Stimulated activated CD4-positive, alpha-beta T cell treated with anti-CD3 and anti-CD28 coated beads, Interleukin-4, amount 100 ng/mL, for 24 hours (primary cell): ENCODE measurements around the gene JOSD2.

ENCODE experiments used
- DNase-seq: peaks from one replicate; pipeline ENCODE4 v3.0.0-alpha.2; 2020

JOSD2 gene, protein sequence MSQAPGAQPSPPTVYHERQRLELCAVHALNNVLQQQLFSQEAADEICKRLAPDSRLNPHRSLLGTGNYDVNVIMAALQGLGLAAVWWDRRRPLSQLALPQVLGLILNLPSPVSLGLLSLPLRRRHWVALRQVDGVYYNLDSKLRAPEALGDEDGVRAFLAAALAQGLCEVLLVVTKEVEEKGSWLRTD

DNA sequence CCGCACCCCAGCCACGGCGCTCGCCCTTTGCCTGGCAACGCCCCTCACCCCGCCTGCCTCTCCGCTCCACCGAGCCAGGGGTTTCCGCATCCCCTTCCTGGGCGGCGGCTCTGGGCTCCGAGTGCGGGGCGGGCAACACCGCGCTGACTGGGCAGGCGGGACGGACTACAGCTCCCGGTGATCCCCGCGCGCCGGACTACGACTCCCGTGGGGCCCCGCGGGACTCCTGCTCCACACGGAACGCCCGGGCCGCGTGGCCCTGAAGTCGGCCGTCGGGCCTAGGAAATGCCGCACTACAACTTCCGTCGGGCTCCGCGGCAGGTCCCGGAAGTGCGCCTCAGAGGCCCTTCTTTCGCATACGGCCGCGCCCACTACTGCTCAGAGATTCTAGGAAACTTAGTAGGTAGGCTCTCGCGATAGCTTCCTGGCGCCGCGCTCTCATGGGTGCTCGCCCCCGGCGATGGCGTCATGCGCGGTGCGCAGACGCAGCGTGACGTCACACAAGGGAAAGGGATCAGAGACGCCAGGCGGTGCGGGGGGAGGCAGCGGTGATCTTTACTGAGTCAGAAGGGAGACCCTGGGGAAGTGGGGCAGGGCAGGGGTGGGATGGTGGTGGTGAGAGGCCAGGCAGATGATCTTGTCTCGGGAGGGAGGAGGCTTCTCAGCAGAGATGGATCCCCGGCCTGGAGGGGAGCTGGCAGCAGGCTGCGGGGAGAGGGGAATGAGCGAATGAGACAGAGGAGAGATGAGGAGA lies at the start of gene JOSD2:
Gene JOSD2 (minus strand): TSS at position 123 of the 754 bp plus-strand sequence. CDS start 760 bp downstream, outside the sequence.
- peak; percentile 97 for DNase-seq

DNA sequence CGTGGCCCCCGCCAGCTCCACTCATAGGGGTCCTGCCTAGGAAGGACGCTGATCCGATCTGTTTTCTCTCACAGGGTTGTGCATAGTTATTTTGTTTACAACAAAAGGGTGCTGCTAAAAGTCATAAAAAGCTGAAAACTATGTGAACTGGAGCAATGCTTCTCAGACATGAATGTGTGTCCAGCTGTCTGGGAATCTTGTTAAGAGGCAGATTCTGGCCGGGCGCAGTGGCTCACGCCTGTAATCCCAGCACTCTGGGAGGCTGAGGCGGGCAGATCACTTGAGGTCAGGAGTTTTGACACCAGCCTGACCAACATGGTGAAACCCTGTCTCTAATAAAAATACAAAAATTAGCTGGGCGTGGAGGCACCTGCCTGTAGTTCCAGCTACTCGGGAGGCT lies 48.6 kb upstream of the JOSD2 start:
- DNase-seq, result no peak

DNA sequence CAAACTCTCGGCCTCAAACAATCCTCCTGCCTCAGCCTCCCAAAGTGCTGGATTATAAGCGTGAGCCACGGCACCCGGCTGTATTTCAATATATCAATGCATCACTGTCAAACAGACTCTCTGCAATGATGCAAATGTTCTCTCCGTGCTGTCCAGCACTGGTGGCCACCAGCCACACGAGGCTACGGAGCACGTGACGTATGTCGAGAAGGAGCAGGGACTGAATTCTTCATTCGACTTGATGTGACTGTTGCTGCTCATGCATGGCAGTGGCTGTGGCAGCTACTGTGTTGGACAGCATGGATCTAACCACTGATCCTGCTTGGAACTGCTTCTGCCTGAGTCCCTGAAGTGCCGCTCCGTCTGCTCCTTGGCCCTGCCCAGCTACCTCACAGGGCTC lies 47.5 kb upstream of the JOSD2 start:
- DNase-seq, result no peak

DNA sequence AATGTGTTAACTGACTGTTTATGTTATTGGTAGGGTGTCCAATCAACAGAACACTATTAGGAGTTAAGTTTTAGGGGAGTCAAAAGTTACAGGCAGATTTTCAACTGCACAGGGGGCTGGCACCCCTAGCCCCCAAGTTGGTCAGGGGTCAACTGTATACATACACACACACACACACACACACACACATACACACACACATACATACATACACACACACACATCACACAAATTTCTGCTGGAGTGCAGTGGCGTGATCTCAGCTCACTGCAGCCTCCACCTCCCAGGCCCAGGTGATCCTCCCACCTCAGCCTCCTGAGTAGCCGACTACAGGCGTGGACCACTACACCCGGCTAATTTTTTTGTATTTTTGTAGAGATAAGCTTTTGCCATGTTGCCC lies 47.0 kb upstream of the JOSD2 start:
- no peak for DNase-seq

DNA sequence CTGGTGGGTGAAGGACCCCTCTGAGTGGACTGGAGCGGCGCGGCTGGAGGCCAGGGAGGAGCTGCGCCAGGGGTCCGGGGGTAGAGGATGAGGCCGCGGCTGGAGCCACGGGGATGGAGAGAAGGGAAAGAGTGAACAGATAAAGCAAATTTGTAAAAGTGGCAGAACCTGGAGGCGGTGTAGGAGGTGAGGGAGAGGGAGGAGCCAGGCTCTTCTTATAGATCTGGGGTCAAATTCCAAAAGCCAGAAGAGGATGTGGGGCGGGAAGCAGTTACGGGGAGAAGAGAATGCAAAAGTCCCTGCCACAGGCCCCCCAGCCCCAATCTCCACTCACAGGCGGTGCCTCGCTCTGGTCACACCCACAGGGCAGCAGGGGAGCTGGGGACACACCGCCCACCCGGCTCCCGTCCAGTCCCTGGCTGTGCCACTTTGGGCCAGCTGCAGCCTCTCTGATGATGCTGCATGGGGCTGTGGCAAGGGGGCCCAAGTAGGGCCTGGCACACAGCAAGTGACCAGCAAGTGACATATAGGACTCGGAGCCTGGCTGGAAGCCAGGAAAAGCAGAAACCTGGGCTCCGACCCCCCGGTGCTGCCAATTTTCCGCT lies 46.1 kb upstream of the JOSD2 start:
- DNase-seq, result no peak

DNA sequence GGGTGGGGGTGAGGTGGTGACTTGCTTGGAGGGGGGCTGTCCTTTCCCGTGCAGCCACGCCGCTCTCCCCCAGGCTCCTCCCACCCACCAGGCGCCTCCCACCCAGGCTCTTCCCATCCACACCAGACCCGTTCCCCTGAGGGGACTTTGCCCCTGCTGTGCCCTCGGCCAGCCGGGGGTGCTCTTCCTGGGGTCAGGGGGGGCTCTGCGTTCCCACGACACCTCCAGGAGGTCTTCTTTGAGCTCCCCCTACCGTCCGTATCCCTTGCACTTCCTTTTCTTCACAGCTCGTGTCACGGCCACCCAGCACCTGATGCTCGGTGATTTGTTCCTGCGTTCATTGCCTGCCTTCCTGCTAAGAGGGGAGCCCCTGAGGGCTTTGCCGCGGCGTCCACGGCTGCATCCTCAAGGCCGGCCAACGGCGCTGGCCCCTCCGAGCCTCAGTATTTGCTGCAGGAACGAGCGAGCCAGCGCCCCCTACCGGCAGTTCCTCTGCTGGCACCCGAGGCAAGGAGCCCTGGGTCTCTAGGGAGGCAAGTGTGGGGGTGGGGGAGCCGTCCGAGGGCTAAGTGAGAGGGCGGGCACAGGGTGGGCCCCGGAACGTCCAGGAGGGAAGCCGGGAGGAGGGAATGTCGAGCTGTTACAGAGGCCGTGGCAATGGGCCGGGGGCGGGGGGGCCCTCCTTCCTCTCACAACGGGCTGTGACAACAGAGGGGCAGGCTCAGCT lies 45.5 kb upstream of the JOSD2 start:
- peak; percentile 78 for DNase-seq

DNA sequence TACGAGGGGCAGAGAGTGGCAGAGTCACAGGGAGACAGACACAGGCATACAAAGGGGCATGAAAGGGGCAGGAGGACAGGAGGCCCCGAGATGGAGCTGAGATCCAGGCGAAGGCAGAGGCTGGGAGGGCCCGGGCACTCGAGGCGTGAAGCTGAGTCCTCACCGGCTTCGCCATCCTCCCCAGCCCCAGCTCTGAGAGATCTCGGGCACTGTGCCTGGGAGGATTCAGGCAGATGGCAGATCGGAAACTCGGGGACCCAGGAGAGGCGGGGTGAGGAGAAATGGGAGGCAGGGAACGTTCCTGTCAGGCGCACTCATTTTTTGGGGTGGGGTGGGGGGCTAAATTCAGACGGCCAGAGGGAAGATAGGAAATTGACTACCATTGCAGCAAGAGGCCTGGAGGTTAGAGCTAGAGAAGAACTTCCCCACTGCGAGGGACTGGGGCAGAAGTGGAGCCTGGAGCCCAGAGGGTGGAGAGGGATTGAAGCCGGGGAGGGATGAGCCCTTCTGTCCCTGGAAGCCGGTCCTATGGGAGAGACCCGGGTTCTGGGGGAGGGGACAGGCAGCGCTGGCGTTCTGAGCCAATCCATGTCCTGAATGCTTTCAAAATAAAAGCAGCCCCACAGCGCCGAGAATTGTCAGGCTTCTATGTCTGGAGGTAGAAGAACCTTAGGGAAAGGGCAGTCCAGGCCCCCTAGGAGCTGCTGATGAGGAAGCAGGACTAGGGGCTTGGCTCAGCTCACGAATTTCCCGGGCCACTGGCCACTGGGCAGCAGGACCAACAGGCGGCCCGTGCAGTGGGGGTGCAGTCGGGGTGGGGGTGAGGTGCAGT lies 44.7 kb upstream of the JOSD2 start:
- DNase-seq, result no peak

DNA sequence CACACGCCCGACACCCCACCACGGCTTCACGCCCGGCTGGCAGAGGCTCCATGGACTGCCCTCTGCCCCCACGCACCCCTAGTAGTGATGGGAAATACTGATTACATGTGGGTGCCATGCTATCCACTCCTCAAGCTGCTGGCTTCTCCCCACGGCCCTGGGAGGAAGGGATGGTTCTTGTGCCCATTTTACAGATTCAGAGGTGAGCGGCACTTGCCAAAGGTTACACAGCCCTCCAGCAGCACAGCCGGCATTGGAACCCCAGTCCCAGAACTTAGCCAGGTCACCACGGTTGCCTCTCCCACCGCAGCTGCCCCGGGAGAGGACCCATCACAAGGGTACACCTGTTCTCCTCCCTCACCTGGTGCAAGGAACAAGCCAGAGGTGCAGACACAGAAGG lies 44.0 kb upstream of the JOSD2 start:
- no peak for DNase-seq

DNA sequence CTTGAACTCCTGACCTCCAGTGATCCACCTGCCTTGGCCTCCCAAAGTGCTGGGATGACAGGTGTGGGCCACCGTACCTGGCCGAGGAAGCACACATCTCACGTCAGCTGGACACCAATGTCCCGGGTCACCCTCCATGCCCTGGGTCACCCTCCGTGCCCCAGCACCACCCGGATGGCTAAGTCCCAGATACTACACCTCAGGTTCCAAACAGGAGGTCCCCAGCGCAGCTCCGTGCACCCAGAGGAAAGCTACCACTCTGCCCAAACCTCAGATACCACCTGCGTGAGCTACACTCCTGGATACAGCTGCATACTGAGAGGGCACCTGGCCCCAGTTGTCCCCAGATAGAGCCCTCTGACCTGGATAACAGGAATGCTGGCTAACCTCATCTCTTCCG lies 43.2 kb upstream of the JOSD2 start:
- DNase-seq, result no peak

DNA sequence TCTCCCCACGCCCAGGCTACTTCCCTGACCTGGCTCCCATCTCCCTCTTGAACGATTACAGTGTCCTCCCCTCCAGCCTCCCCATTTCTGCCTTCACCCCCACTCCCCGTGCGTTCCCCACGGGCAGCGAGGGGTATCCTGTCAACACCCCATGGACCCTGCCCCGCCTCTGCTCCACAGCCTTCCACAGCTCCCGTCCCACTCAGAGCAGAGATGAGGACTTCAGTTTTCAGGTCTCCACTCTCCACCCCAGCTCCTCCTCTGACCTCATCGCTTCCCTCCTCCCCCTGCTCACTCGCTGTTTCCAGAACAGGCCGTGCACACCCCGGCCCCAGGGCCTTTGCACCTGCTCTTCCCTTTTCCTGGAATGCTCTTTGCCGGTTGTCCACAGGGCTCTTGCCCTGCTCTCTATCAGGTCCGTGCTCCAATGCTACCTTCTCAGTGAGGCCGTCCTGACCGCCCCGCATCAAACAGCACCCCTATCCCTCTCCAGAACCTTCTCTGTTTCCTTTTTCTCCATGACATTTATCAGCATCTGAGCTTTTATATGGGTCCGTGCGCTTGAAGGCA lies 42.2 kb upstream of the JOSD2 start:
- DNase-seq, result no peak

DNA sequence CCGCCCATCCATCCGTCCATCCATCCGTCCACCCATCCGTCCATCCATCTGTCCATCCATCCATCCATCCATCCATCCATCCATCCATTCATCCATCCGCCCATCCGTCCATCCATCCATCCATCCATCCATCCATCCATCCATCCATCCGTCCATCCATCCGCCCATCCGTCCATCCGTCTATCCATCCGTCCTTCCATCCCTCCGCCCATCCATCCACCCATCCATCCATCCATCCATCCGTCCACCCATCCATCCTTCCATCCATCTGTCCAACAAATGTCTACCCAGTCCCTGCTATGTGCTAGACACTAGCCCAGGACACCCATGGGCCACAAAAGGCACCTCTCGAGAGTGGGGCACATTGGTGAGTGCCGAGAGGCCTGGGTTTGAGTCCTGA lies 41.5 kb upstream of the JOSD2 start:
- no peak for DNase-seq

DNA sequence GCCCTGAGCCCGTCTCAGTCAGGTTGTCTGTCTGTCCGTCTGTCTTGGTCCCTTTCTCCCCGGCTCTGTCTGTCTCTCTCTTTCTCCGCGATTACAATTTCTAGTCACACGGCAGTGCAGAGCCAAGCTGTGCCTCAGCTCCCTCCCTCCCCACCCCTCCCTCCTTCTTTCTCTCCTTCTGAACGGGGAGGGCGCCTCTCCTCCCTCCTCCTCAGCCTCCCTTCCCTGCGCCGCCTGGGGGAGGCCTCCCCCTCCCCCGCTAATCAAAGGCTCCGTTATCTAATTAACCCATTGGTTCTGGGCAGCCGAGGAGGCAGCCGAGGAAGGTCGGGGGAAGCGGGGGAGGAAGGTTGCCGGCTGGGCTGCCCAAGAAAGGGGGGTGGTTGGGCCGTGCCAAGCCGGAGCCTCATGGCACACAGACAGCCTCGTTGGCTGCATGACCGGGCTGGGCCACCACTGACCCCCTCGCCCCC lies 40.8 kb upstream of the JOSD2 start:
- DNase-seq, result no peak

DNA sequence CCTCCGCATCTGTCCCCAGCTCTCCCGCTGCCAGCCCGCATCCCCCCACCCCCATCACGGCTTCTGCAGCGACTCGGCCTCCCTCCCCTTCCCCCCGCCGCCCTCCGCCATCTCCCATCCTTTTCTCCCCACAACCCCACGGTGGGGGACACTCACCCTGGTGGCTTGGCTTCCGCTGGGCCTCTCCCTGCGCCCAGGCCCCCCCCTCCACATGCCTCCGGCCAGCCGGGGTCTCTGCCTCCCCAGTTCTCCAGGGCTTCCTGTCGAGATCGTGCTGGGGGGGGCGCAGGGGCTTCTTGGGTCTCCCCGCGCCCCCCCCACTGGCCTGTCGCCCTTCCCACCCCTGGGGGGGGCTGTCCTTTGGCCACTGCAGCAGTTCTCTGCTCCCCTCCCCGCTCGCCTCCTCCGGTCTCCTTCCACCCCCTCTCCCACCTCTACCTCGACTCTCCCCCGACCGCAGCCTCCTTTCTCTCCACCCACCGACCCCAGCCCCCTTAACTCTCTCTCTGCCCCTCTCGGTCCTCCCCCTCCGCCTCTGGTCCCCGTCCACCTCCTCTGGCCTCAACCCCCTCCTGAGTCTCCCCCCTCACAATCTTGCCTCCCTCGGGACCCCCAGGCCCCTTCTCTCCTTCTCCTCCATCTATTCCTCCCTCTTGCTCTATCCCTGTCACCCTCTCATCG lies 40.2 kb upstream of the JOSD2 start:
- no peak for DNase-seq

DNA sequence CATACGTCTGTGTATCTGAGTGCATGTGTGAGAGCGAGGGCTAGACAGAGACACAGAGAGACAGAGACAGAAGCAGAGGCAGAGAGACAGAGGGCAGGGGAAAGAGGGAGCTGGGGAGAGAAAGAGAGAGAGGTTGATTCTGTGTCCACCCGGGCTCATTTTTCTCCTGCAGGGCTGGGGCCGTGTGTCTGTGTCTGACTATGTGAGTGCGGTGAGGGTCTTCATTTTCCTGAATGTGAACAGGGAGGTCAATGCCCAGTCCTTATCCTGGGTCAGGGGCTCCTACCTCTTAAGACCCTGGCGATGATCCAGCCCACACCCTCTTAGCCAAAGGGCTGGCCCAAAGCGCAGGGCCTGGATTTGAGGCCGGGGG lies 39.6 kb upstream of the JOSD2 start:
- DNase-seq, result no peak

DNA sequence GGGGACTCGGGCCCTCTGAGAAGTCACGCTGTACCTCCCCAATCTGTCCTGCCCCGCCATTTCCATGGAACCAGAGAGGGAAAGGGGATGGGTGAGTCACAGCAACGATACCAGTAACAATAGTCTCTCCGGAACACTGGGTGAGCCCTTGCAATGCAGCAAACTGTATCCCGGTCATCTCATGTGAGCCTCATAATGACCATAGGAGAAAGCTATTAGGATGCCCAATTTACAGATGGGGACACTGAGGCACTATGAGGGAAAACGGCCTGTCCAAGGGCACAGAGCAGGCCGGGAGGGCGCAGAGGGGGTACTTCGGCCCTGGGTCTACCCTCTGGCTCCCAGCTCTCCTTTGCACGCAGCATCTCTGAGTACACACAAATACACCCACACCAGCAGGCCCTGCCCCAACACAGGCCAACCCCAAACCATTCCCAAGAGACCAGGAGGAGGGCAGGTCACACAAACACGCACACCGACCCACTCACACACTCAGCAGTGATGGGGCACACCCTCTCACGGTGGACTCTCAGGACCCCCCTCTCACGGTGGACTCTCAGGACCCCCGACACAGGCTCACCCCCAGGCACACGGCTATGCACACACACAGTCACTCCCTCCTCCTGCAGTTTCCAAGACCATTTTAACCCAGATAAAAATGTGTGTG lies 39.1 kb upstream of the JOSD2 start:
- DNase-seq, result no peak

DNA sequence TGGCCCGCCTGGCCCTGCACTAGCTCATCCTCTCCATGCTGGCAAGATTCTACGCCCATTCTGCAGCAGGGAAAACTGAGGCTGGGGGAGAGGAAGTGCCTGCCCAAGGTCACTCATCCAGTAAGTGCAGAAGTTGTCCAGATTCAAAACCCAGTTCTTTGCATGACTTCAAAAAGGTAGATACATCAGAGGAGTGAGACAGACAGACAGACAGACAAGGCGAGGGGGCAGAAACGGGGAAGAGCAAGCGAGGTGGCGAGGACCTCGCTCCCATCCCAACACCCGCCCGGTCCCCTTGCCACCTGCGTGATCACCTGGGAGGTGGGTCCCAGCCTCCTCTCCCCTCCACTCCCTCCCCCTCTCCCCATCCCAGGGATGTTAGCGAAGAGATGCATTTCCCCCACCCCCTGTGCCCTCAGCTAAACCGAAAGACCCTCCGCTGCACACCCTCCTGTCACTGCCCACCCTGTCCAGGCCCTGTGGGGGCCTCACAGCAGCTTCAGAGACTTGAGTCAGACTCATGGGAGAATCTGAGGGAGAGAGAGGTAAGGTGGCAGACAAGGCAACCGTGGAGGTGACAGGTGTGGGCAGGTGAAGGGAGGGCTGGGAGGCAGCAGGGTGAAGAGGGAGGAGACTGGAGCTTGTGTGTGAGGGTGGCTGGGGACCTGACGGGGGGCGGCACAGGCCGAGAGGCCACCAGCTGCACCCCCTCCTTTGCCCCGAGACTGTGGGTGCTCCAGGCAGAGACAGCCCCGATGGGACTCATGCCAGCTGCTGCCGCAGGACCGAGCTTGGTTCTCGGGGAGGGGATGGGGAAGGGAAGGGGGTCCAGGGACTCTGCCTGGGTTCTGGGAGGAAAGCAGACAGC lies 38.3 kb upstream of the JOSD2 start:
- DNase-seq, result no peak

DNA sequence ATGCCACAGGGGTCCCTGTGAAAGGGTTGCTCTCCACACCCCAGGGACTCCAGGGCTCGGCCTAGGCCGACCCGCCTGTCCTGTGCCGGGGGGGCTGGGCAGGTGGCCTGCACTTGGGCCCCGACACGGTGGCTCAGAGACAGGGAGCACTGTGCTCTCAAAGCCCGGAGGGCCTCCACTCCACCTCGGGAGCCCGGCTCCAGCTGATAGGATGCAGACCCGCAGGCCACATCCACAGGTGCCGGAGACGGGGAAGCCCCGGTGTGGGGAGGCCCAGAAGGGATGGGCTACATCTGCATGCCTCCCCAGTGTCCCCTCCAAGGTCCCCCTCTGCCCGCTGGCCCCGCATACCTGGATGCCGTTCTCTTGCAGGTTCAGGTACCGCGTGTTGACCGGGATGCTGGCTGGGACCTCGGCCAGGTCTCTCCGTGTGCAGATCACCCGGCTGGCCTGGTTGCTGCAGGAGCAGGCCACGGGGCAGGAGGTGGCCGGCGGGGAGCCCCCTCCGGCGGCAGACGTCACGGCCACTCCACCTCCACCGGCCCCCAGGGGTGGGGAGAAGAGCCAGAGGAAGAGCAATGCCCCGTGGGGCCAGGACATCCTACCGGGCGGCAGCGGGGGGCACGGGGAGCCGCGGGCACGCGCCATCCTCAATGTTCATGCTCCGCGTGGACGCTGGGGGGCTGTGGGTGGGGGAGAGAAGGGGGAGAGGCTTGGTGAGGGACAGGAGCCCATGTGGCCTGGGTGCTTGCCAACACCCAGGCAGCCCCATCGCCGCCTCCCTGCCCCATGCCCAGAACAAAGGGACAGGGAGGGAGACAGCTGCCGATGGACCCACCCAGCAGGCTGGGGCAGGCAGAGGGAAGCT lies 37.4 kb upstream of the JOSD2 start:
- DNase-seq, result no peak

DNA sequence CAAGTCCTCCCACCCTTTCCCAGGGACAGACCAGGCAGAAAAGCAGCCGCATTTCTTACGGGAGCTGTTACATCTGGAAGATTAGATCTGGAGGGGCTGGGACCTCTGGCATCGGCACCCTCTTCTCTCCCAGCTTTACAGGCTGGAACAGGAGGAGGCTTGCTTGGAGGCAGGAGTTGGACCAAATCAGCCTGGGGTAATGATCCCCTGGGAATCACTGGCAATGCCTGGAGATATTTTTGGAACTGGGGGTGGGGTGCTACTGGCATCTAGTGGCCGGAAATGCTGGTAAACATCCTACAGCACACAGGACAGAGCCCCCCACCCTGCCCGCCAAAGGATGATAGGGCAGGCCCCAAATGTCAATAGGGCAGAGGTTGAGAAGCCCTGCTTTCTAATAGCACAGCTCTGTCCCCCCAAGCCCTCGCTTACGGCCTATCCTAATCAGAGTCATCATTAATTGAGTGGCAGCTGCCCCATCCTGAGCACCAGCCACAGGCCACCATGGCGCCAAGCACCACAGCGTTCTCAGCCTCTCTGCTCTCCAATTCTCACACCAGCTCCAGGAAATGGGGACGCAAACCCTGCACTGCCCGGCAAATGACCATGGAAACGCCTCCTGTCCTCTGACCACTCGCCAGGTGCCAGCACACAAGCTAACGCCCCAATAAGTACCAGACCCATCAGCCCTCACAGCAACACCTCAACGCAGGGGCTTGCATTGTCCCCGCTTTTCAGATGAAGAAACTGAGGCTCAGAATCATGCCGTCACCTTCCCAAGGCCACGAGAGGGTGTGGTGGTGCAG lies 36.6 kb upstream of the JOSD2 start:
- DNase-seq, result no peak
